ENCODE measurements around the gene CLBA1. TPM values are rescaled to one million over a fixed set of nuclear protein-coding genes. Genes with fewer than 3 reads are reported as not detected.

CLBA1 gene
- total and polyA plus RNA-seq, 11 donors = 0.76 to 3.7 (median 2.6) TPM

DNA sequence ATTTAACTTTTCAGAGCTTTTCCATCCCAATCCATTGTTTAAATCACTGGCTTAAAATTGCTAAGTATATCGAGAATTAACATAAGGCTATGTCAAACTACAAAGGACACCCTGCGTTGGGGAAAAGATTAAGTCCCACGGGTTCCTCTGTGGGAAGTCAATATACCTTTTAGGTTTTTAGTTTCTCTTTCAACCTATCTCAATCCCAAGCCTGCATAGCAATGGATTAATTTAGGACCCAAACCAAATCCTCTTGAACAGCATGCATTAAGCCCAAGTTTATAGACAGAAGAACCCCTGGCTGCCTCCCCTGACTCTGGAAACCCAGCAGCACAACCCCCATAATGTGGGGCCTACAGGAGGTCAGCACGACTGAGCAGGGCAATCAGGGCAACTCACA is 29.0 kb downstream of the CLBA1 start:
- ATAC-seq (no peak), DNase-seq (no peak)
- Histone ChIP-seq H3K27ac (no peak overlapping the region), H3K4me3 (no peak overlapping the region), H3K4me1 (peaks cover 0 to 22% (median 11%) of the 10 kb centered on the region in 12 donors), H3K36me3 (peaks cover 0 to 26% (median 17%) of the 10 kb centered on the region in 9 donors), H3K9me3 (no peaks in the 10 kb centered on the region), H3K27me3 (no peaks in the 10 kb centered on the region)
- intact Hi-C loops (cut with DNase I) = loop anchor here in 1 of 10 donors (5.0 kb wide), 1 partner anchor 37 kb away; the partner anchor contains the start of gene AHNAK2
- TF ChIP-seq, protein P1, sequence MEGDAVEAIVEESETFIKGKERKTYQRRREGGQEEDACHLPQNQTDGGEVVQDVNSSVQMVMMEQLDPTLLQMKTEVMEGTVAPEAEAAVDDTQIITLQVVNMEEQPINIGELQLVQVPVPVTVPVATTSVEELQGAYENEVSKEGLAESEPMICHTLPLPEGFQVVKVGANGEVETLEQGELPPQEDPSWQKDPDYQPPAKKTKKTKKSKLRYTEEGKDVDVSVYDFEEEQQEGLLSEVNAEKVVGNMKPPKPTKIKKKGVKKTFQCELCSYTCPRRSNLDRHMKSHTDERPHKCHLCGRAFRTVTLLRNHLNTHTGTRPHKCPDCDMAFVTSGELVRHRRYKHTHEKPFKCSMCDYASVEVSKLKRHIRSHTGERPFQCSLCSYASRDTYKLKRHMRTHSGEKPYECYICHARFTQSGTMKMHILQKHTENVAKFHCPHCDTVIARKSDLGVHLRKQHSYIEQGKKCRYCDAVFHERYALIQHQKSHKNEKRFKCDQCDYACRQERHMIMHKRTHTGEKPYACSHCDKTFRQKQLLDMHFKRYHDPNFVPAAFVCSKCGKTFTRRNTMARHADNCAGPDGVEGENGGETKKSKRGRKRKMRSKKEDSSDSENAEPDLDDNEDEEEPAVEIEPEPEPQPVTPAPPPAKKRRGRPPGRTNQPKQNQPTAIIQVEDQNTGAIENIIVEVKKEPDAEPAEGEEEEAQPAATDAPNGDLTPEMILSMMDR (IDR thresholded peaks at IDR 0.05) = no peak
- TF ChIP-seq POLR2A (IDR thresholded peaks at IDR 0.05) = no peak
- WGBS, 4 donors = 76 to 80% (median 79%) methylated on average over 4 of the region's 4 CpGs

DNA sequence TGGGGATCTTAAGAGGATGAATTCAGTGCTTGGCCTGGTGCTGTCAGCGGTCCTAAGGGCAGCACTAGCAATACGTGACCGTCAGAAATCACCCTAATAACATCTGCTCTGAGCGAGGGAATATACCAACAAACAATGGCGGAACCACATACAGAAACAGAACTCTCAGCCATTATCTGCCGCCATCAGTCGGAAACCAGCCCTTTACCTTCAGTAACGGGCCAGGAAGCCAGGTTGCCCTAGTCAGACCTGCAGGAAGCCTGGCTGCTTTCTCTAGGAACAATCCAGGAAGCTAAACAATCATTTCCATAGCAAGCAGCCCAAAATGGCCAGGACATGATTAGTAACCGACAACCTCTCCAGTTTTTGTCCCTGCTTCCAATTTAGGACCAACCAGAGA is 29.7 kb downstream of the CLBA1 start:
- Histone ChIP-seq H3K36me3 (peaks cover 0 to 20% (median 13%) of the 10 kb centered on the region in 9 donors), H3K9me3 (no peaks in the 10 kb centered on the region), H3K4me3 (no peak overlapping the region), H3K27ac (no peak overlapping the region), H3K4me1 (peaks cover 0 to 28% (median 17%) of the 10 kb centered on the region in 12 donors), H3K27me3 (no peaks in the 10 kb centered on the region)
- DNase-seq (no peak), ATAC-seq (no peak)
- TF ChIP-seq POLR2A (IDR thresholded peaks at IDR 0.05) = no peak
- TF ChIP-seq, protein P1 (IDR thresholded peaks at IDR 0.05) = no peak
- 82 to 90% (median 86%) methylated on average over 9 of the region's 9 CpGs for WGBS, 4 donors
- intact Hi-C loops (cut with DNase I) = no loop called here

DNA sequence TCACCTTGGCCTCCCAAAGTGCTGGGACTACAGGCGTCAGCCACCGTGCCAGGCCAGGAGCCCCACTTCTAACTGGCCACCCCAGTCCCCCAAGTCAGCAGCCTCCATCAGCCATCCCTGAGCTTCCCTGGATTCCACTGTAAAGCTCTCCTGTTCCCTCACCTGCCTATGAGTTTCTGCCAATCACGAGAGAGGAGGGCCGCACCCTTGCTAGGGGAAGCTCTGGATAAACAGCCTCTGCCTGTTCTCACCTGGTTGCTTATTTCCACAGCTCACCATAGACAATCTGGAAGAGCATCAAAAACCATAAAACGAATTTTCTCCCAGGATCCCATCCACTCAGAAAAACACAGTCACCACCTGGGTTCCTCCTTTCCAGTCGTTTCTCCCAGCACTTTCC is 30.3 kb downstream of the CLBA1 start:
- H3K27me3 ChIP-seq = no peaks in the 10 kb centered on the region
- TF ChIP-seq POLR2A (IDR thresholded peaks at IDR 0.05) = no peak
- TF ChIP-seq, protein P1 (IDR thresholded peaks at IDR 0.05) = no peak
- intact Hi-C loops (cut with DNase I) = no loop called here
- peaks cover 0 to 13% (median 6%) of the 10 kb centered on the region in 9 donors for H3K36me3 ChIP-seq
- ATAC-seq (no peak), DNase-seq (no peak)
- WGBS, 4 donors = 79 to 93% (median 88%) methylated on average over 6 of the region's 6 CpGs
- peaks cover 0 to 33% (median 18%) of the 10 kb centered on the region in 12 donors for H3K4me1 ChIP-seq
- no peak overlapping the region for H3K27ac ChIP-seq
- H3K9me3 ChIP-seq = no peaks in the 10 kb centered on the region
- no peak overlapping the region for H3K4me3 ChIP-seq

DNA sequence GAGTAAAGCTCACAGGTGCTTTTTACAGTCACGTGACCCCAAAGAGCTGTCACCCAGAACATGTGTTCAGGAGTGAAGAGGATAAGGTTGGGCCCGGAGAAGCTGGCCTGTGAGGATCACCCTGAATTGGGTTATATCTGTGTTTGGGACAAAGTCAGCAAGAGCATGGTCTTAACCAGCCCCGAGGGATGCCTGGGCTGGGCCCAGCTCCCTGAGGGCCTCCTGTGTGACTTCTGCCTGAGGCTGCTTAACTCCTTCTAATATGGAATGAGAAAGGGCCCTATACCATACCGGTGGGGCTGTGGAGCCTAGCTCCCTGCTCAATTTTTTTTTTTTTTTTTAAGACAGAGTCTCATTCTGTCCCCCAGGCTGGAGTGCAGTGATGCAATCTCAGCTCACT is 32.8 kb downstream of the CLBA1 start:
- H3K9me3 ChIP-seq = no peaks in the 10 kb centered on the region
- TF ChIP-seq, protein P1 (IDR thresholded peaks at IDR 0.05) = no peak
- TF ChIP-seq POLR2A (IDR thresholded peaks at IDR 0.05) = no peak
- H3K4me3 ChIP-seq = peak overlapping the region in 1 of 12 donors; percentile 95
- WGBS, 4 donors = 79 to 89% (median 85%) methylated on average over 4 of the region's 4 CpGs
- H3K27me3 ChIP-seq = no peaks in the 10 kb centered on the region
- H3K27ac ChIP-seq = no peak overlapping the region
- intact Hi-C loops (cut with DNase I) = no loop called here
- ATAC-seq = no peak
- H3K36me3 ChIP-seq = no peaks in the 10 kb centered on the region
- DNase-seq = no peak
- H3K4me1 ChIP-seq = peaks cover 0 to 42% (median 21%) of the 10 kb centered on the region in 12 donors

All from heart left ventricle (tissue), 16 donors.